Erythroblast (primary cell): Measurements from ENCODE around the gene GIPC3.

Source experiments
- GATA1 ChIP-seq: IDR thresholded peaks from 2 replicates; pipeline ENCODE4 v1.6.1; 2011; ENCODE audit warnings: low read depth, mild to moderate bottlenecking, control low read depth, low read length, moderate library complexity
- POLR2A ChIP-seq: IDR thresholded peaks from 2 replicates; pipeline ENCODE4 v1.6.1; 2011; ENCODE audit warnings: mild to moderate bottlenecking, low read length

DNA sequence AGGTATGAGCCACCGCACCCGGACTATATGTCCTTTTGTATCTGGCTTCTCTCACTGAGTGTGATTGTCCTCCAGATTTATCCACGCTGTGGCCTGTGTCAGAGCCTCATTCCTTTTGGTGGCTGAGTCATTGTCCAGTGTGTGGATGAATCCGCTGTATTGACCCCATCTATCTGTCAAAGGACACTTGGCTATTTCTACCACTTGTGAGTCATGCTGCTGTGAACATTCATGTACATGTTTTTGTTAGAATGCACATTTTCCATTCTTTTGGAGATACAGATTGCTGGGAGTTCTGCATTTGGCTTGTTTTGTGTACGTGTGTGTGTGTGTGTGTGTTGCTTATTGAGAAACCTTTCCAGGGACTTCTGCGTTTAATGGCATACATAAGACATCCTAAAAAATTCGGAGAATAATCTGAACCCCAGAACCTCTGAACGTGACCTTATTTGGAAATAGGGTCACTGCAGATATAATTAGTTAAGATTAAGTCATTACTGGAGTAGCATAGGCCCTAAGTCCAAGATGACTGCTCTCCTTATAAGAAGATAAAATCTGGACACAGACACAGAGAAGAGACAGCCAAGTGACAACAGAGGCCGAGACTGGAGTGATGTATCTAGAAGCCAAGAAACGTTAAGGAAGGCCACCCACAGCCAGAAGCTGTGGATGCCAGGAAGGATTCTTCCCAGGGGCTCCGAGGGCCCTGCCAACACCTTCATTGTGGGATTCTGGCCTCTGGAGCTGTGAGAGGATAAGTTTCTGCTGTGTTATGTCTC, 4.9 kb upstream of the GIPC3 start:
- TF ChIP-seq POLR2A (no peak), GATA1 (no peak)
